Forelimb muscle (tissue), 1 donor: ENCODE measurements around the gene PEF1. TPM values are rescaled to one million over a fixed set of nuclear protein-coding genes. Genes with fewer than 3 reads are reported as not detected.

ENCODE experiments used
- DNase-seq: peaks from one replicate; pipeline ENCODE4 v3.0.0-alpha.2; 2013; ENCODE audit warnings: low read depth
- polyA plus RNA-seq: library from polyadenylated mRNA; unstranded; fragments of 120-200 nt; gene quantifications from one replicate; pipeline ENCODE4 v1.2.1, GENCODE V29; 2013; ENCODE audit not compliant: insufficient read length

Gene PEF1
- polyA plus RNA-seq, 1 donor = 37.2 TPM

DNA sequence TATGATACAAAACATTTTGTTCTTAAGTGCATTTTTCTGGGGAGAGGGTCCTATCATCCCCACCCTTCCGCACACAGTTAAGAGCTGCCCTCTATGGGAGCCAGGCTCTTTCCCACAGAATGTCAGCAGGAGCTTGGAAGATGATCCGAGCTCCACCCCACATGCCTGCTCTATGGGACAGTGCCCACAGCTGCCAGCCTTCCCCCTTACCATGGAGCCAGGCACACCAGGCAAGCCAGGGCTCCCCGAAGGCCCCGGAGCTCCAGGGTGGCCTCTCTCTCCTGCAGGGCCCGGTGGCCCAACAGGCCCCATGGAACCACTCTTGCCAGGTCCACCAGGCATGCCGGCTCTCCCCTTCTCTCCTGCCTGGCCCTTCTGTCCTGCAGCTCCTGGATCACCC is 10.4 kb upstream of the PEF1 start:
- no peak for DNase-seq

DNA sequence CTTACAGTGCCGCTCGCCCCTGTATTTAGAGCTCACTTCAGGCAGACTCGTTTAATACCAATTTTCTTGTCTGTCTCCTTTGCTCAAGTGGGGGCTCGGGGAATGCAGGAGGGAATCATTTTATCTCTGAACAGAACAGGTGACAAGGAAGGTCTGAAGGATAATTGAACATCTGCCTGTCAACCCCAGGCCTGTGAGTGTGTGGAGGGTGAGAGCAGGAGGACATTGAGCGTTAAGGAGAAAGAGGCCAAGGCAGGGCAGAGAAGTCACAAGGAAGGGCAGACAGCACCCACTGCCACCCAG is 9.7 kb upstream of the PEF1 start:
- DNase-seq = no peak

DNA sequence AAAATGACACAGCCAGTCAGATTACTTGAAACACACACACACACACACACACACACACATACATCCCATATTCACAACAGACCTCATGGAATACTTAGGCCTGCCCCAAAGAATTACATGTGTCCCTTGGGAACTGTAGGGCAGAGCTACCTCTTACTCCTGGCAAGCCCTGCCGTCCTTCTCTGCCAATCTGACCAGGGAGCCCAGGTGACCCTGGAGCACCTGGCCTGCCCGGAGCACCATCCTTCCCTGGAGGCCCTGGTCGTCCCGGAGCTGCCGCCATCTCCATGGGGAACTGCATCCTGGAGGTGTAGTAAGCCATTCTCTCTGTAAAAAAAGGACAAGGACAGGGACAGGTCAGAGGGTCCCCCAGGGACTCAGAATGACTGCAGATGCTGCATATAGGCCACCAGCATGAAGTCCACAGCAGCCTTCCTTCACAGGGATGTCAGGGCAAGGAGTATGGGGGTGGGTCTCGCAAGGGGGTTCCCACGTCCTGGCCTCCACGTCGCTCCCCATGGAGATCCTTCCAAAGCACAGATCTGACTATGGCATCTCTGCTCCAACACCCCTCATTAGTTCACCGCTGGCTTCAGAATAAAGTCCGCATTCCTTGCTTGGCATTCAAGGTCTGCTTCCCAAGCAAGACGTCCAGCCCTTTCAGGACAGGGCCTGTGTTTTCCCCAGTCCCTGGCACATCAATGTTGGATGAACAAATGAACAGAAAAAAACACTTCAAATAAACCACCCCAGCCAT is 9.2 kb upstream of the PEF1 start:
- DNase-seq = no peak

DNA sequence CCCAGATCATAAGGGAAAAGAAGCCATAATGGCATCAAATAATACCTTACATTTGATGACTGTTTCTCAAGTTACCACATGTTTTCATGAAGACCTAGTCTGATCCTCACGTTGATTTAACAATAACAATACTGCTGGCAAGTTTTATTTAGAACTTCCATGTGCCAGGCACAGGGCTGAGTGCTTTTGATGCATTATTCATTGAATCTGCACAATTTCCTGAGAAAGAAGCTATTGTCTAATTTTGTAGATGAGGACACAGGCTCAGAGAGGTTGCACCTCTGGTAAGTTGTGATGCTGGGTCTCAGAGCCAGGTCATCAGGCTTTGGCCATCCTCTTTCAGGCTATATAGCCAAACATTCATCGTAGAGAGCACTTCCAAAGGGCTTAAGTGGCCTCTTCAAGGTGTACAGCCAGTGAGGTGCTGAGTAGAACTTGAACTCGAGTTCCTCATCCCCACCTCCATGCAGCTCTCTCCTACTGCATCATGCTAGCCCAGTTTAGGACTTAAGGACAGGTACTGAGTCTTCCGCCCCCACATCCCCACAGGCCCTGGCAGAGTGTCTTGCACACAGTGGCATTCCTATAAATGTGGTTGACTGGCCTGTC is 8.3 kb upstream of the PEF1 start:
- no peak for DNase-seq

DNA sequence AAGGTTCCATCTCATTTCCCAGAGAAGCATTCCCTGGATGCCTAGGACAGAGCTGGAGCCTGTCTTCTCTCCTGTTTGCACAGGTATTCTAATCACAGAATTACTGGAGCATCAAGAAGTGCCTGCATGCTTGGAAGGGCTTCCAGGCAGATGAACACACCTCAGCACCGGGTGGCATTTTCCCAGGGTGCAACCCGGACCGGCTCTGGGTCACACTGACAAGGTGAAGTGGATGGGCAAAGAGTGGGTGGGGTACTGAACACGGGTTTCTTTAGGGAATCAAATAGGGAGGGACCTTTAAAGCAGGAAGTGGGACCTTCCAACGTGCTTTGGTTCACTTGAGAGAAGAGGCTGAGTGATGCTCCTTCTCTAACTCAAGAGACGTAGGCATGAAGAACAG is 7.1 kb upstream of the PEF1 start:
- DNase-seq = no peak

DNA sequence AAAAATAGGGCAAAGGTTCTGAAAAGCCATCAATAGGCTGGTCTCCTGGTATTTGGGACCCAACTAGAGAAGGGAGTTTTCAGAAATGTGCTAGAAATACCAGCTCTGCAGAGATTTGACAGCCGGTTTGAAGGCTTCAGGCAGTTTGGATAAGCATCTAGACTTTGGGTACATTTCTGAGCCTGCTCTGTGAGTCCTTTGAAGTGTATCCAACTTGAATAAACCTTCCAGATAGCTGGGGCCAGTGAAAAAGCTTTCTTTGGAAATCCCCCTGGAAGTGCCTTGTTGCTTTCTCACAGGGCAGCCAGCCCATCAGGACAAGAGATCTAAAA is 6.4 kb upstream of the PEF1 start:
- no peak for DNase-seq

DNA sequence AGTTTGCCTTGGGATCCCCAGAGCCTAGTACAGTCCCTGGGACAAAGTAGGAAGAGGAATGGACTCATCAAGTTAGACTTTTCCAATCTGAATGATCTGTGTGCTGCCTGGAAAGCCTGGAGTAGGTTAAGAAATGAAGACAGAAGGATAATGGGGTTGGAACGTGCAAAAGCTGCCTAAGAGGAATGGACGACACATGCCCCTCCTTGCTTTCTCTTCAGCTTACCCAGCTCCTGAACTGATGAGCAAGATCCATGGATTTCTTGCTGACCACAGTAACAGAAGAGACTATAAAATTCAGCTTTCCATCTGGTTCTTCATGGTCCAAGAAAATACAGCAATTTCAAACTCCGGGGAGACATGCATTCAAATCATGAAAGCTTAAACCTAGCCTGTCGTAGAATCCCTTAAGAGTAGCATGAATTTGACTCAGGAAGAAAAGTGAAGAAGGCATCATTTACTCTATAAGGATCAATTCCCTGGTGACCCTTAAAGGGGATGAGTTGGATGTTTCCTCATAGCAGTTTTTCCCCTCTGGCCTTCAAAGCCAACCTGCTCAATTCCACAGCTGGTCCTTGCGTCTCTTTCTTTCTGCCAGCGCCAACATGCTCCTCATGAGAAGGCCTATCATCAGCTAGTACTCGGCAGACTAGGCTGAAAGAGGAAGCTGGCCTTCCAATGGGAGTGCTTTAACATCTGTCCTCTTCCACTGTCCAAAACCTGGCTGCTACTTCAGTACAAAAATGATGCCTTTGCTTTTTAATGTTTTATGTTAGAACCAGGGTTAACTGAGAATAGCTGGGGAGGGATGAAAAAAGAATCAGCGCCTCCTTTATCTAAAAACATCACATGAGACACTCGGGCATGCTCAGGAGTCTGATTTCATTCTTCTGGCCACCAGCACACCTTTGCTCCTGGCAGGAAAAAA is 5.7 kb upstream of the PEF1 start:
- DNase-seq = no peak

DNA sequence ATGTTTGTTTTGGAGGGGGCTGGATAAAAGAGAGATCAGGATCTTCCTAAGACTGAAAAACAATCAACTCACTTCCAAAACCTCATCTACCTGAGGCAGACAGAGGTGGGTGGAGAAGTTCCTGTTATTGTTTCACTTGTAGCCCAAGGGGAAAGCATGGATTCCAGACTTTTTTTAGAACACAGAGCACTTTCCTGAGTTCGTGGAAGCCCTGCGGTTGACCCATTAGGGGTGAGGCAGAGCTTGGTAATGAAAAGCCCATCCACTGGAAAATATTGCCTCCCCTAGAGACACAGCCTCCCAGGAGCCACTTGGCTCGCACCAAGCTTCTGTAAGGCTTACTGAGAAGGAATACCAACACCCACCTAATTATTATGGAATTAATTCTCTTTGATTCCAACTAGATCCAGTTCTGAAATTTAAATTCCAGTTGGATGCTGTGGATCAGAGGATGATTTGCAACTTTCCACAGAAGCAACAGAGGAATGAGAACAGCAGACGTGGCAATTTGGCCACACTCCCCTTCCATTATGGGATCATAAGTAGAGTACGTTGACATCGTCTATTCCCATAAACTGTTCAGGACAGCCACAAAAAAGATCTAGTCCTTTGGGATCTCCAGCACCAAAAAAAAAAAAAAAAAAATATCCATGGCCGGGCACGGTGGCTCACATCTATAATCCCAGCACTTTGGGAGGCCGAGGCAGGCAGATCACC is 4.1 kb upstream of the PEF1 start:
- DNase-seq = no peak

DNA sequence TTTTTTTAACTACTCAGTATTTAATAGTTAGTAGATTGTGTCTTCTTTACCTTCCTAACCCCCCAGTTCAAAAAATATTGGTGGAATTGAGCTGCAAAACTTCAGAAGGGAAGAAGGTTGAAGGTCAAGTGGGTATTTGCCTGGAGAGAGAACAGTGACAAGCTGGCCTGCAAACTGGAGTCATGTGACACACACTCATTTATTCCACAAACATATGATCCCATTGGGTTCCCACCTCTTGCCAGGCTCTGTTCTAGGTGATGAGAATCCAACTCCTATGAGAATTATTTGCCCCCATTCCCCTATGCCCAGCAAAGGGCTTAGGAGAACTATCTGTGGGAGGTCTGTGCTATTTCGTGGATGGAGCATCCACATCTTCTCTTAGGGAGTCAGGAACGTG is 3.5 kb upstream of the PEF1 start:
- DNase-seq = no peak

DNA sequence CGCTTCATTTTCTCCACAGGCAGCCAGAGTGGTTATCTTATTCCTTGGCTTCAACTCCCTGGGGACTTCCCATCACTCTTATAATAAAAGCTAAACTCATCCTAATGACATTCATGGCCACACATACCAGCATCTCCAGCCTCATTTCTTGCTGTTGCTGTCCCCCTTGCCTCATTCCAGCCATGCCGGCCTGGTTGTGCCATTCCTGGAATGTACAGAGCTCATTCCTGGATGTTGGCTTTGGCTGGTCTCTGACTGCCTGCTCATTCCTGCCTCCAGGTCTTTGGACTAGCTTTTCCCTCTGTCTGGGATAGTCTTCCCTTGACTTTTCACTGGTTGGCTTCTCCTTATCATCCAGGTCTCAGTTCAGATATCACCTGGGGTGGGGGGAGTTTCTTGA is 2.4 kb upstream of the PEF1 start:
- no peak for DNase-seq

DNA sequence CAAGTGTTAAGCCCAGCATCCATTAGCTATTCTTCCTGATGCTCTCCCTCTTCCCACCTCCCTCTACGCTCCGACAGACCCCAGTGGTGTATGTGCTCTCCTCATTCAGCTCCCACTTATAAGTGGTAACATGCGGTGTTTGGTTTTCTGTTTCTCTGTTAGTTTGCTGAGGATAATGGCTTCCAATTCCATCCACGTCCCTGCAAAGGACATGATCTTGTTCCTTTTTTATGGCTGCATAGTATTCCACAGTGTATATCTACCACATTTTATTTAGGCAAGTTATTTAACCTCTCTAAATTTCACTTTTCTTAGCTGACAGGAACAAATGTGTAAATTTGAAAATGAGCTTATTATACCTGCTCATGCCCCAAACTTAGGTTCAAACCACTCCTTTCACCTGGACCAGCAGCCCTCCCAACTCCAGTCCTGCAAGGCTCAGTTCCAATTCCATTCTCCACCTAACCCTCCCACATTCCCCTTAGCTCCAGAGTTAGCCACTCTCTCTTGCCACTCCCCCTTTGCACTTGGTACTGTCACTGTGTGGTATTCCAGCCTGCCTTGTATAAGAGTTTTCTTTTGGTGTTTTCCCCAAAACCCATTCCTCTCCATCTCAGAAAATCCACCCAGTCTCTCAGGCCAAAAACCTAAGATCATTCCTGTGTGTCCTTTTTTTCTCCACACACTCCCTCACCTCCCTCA is 1.7 kb upstream of the PEF1 start:
- DNase-seq = no peak

DNA sequence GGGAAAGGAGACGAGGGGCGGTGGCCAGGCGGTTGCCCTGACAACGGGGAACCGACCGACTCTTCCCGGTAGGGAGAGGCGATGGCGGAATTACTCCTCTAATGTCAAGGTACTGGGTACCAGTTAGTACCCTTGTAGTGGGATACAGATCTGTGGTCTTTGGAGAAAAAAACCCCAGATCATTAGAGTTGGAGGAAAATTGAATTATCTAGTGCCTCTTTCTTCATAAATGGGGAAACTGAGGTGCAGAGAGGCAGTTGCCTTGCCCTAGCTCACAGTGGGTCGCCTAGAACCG is 545 bp upstream of the PEF1 start:
- no peak for DNase-seq

DNA sequence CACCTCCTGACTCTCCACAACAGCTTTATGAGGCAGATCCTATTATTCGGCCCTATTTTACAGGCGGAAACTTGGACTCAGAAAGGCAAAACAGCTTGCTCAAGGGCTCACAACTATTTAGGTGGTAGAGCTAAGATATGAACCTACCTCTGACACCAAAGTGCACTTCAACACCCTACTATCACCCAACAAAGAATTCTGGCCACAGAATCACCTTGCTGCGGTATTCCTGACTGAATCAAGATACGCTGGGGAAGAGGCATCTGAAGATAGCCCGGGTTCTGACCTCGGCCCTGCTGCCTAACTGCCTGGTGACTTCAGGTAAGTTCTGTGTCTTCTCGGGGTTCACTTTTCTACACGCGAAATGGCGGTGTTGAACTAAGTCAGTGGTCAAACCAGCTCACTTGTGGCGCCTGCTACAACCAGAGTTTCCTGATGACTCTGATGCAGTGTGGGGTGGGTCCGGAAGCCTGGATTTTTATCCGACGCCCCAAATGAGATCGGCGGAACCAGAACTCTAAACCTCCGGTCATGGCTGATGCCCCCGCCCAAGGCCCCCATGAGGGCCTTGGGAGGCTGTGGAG is 608 bp downstream of the PEF1 start:
- no peak for DNase-seq

DNA sequence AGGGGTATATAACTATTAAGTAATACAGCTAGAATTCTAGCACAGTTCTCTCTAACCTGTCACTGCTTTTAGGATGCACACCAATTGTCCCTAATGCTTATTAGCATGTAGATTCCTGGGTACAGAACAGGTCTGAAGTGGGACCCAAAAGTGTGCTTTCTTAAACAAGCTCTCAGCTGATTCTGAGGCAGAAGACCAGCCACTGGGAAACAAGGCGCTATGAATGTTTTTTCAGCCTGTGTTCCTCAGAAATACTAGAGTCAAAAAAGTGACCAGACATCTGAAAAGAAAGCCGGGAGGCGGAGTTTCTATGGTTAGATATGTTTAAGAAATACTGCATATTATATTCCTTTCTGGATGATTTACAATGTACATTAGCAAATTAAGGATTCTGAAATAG is 1.8 kb downstream of the PEF1 start:
- DNase-seq = no peak

DNA sequence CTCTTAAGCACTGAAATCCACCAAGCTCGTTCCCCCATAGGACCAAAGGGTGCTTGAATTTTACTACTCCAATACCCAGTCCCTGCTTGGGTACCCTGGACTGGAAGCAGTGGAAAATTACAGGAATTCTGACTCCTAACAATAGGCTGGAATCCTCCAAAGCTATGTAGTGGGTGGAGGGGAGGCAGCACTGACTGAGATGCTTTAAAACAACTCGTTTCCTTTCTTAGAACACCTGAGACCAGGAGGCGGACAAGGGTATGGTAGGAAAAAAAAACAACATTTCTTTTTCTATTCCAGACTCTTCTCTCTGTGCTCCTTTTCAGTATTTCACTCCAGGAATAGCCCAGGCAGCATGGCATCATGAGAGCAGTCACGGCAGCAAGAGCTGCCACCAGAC is 2.3 kb downstream of the PEF1 start:
- DNase-seq = no peak

DNA sequence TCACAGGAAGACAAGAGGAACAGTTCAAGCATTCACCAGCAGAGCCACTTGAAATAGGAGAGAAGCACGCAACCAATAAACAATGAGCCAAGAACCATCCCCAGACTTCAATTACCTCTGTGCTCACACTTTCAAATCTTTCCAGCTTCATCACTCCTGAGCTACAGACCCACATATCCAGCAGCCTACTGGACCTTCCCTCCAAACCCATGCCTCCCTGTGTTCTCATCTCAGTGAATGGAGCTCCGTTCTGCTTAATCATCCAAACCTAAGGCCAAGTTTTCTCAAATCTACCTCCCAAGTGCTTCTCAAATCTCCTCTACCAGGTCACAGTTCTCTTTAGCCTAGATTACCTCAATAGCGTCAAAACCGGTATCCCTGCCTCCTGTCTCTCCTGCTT is 3.7 kb downstream of the PEF1 start:
- DNase-seq = no peak

DNA sequence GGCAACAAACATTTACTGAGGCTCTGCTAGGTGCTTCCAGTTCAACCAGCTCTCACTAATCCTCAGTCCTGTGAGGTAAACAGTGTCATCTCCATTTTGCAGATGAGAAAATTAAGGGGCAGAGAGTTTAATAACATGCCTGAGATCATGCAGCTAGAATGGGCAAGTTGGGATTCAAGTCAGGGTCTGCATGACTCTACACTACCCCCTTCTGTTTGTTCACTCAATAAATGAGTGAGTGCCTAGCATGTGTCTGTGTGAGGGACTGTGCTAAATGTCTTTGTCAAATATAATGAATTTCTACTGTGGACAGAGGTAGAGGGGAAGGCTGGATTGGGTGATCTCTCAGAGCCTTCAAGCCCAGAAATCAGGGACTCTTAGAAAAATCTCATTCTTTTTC is 4.5 kb downstream of the PEF1 start:
- no peak for DNase-seq

DNA sequence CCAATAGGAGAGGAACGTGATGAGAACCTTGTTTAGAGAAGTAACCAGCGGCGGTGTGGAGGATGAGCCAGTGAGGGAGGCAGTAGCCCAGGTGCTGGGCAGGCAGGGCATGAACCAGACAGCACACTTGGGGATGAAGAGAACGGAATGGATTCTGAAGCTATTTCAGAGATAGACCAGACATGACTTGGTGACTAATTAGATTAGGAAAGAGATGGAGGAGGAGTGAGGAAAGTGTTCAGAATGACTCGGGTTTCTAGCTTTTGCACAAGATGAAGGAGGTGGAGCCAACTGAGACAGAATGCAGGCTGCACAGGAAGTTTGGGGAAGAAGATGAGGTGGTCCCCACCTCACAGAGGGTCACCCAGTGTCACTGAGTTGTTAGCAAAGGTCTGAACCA is 5.1 kb downstream of the PEF1 start:
- no peak for DNase-seq

DNA sequence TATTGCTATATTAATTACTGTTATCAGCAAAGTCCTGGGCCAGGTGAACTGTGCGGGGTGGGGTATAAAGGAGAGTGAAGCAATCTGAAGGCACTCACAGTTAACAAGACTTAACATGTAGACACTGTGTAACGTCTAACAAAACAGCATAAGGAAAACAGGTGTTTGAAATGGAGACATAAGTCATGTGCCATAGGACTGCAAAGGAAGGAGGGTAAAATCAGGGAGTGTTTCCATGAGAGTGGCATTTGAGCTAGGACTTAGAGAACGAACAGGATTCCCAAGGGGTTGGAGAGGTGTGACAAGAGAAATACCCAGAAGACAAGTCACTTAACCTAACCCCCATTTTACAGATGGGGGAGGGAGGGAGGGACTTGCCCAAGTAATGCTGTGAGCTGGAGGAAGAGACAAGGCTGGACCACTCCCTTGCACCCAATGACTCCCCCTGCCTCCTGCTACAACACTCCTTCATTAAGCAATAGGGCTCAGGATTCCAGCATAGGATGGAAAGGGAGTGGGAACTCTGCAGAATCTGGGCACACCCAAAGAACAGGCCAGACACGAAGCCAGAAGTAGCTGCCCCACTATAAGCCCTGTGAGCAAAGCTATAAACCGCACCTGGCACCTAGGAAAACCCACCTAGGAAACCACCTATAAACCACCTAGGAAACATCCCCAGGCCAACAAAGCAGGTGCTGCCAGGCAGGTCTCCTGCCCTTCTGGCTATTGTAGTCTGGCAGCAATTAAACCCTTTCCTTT is 6.6 kb downstream of the PEF1 start:
- DNase-seq = no peak

DNA sequence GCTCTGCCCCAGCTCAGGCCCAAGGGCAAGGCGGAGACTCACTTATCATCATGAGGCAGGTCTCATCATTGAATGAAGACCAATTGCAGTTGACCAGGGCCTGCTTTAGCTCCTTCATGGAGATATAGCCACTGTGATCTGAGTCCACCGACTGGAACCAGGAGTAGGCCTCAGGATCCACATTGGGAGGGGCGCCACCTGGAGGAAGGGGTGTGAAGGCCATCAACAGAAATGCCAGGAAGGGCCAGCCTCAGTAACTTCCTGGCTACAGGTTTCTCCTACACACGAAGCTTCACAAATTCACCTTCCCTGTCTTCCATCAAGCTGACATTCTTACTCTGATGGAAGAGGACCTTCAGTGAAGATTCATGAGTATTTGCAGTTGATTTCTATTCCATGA is 11.6 kb downstream of the PEF1 start:
- no peak for DNase-seq

DNA sequence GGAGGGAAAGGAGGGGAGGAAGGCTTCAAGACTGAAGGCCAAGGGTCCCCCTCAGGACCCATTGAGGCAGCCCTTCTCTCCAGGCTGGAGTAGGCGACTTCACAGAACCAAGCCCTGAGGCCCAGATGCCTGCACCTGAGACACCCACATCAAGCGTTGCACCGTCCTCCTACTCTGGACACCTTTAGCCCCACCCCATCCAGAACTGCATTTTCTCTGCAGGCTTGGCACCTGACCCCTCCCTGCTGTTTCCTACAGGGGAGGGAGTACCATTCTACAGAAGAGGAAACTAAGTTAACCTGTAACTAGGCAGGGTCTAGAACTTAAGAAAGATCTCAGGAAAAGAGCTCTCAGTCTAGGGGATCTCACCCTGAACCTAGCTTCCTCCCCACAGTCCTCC is 12.0 kb downstream of the PEF1 start:
- no peak for DNase-seq
